Caco-2 (cell line): ENCODE measurements around the gene AVL9. TPM values are rescaled to one million over a fixed set of nuclear protein-coding genes. Genes with fewer than 3 reads are reported as not detected.

Source experiments
- BruUV-seq: library from RNA; stranded (reverse); fragments of 400-500 nt; replicated peaks from 2 replicates; lab custom pipeline; 2021; lab: Mats Ljungman, UMichigan
- CTCF ChIA-PET: fragments of 300-600 bp; sonication (Branson Sonifier 250); formaldehyde crosslinking; loops from one replicate; lab custom pipeline; 2022; ENCODE audit warnings: antibody characterized with exemption; lab: Charles Lee
- POLR2A ChIA-PET: fragments of 300-600 bp; sonication (Branson Sonifier 250); formaldehyde crosslinking; loops from one replicate; lab custom pipeline; 2022; ENCODE audit warnings: antibody characterized with exemption; lab: Charles Lee
- DNase-seq, 2 experiments: peaks; one replicate each; pipeline versions ENCODE4 v3.0.0 to v3.0.0-alpha.2; 2020 to 2022
- H3K27me3 ChIP-seq: replicated peaks from 2 replicates; pipeline ENCODE4 v1.6.0; 2011; ENCODE audit warnings: low read length; ENCODE audit not compliant: control insufficient read depth, insufficient read depth
- H3K36me3 ChIP-seq: 2 replicates; pipeline ENCODE4 v1.5.1; 2011; ENCODE audit warnings: low read length; ENCODE audit not compliant: control insufficient read depth, insufficient read depth
- H3K4me1 ChIP-seq: fragments of 250-450 bp; sonication (Bioruptor Pico); 2 replicates; pipeline ENCODE4 v1.5.1; 2020; ENCODE audit warnings: mild to moderate bottlenecking
- H3K4me3 ChIP-seq: 2 replicates; pipeline ENCODE4 v1.5.1; 2011; ENCODE audit warnings: low read depth, mild to moderate bottlenecking, control low read depth, low read length
- H3K9me3 ChIP-seq: fragments of 250-450 bp; sonication (Bioruptor Pico); 2 replicates; pipeline ENCODE4 v1.5.1; 2020; ENCODE audit warnings: mild to moderate bottlenecking, moderate library complexity
- H3K27ac Mint-ChIP-seq: one replicate; pipeline ENCODE4 v1.8.0; 2022; ENCODE audit warnings: mixed read lengths; ENCODE audit not compliant: unreplicated experiment
- H3K27me3 Mint-ChIP-seq: one replicate; pipeline ENCODE4 v1.8.0; 2022; ENCODE audit warnings: mixed read lengths; ENCODE audit not compliant: insufficient read depth, unreplicated experiment
- H3K36me3 Mint-ChIP-seq: one replicate; pipeline ENCODE4 v1.8.0; 2022; ENCODE audit warnings: mild to moderate bottlenecking, mixed read lengths; ENCODE audit not compliant: insufficient read depth, unreplicated experiment
- H3K4me1 Mint-ChIP-seq: one replicate; pipeline ENCODE4 v1.8.0; 2022; ENCODE audit warnings: low read depth, mixed read lengths; ENCODE audit not compliant: unreplicated experiment
- H3K4me3 Mint-ChIP-seq: one replicate; pipeline ENCODE4 v1.8.0; 2022; ENCODE audit warnings: mild to moderate bottlenecking, moderate library complexity, mixed read lengths; ENCODE audit not compliant: unreplicated experiment
- H3K9me3 Mint-ChIP-seq: one replicate; pipeline ENCODE4 v1.8.0; 2022; ENCODE audit warnings: mixed read lengths; ENCODE audit not compliant: unreplicated experiment
- intact Hi-C: fragments of 100-400 bp; cut with micrococcal nuclease; formaldehyde crosslinking; loops from one replicate; pipeline ENCODE4 v1.10.0; 2022; ENCODE audit not compliant: unreplicated experiment
- total RNA-seq: library from RNA; stranded (reverse); gene quantifications from 2 replicates; pipeline ENCODE4 v1.2.3, GENCODE V29; 2022
- TF ChIP-seq, protein P1 (sequence below), 2 experiments: fragments of 200-600 bp in 1 of 2; IDR thresholded peaks; 1 replicate in 1 of 2; 2 replicates in 1 of 2; pipeline versions ENCODE4 v1.5.1 to v1.8.0; 2011 to 2022; ENCODE audit warnings: antibody characterized with exemption in 1 of 2, control low read depth in 1 of 2, inconsistent platforms in 1 of 2, low read depth in 1 of 2, low read length in 1 of 2, mild to moderate bottlenecking in 1 of 2, moderate library complexity in 1 of 2; ENCODE audit not compliant: insufficient read depth in 1 of 2, severe bottlenecking in 1 of 2, unreplicated experiment in 1 of 2

The AVL9 gene
- total RNA-seq, 1 experiment from 2014 or later: 39.7 TPM

DNA sequence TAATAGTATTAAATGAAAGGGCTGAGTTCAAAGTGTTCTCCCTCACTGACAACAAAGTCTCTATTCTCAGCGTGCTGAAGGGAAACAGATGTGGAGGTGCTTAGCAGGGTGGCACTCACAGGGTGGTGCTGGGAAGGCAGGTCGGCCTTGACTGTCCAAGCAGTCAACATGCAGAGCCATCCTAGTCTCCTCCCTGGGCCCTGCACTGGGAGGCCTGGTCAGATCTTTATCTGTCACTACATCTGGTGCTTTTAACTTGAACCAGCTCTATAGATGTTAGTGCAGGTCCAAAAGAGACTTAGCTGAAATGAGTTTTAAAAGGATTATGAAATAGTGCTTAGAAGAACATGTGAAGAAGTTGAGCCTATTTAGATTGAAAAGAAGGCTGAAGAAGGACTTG is 82.1 kb downstream of the AVL9 start:
- TF ChIP-seq, protein P1, sequence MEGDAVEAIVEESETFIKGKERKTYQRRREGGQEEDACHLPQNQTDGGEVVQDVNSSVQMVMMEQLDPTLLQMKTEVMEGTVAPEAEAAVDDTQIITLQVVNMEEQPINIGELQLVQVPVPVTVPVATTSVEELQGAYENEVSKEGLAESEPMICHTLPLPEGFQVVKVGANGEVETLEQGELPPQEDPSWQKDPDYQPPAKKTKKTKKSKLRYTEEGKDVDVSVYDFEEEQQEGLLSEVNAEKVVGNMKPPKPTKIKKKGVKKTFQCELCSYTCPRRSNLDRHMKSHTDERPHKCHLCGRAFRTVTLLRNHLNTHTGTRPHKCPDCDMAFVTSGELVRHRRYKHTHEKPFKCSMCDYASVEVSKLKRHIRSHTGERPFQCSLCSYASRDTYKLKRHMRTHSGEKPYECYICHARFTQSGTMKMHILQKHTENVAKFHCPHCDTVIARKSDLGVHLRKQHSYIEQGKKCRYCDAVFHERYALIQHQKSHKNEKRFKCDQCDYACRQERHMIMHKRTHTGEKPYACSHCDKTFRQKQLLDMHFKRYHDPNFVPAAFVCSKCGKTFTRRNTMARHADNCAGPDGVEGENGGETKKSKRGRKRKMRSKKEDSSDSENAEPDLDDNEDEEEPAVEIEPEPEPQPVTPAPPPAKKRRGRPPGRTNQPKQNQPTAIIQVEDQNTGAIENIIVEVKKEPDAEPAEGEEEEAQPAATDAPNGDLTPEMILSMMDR (IDR thresholded peaks at IDR 0.05; ENCODE audit: insufficient read depth in 1 of 2, low read depth in 1 of 2, low read length in 1 of 2, severe bottlenecking in 1 of 2, unreplicated experiment in 1 of 2): no peak
- H3K27ac Mint-ChIP-seq: no peak overlapping the region
- BruUV-seq: no TSS peak
- H3K4me1 ChIP-seq: no peaks in the 10 kb centered on the region
- DNase-seq: no peak
- H3K27me3 Mint-ChIP-seq: no peaks in the 10 kb centered on the region
- POLR2A ChIA-PET: no interaction called here
- H3K36me3 ChIP-seq: no peaks in the 10 kb centered on the region; the same call in none of the 2 replicates
- no peaks in the 10 kb centered on the region for H3K9me3 Mint-ChIP-seq
- peaks cover 7% of the 10 kb centered on the region for H3K4me1 Mint-ChIP-seq
- no peak overlapping the region for H3K4me3 Mint-ChIP-seq
- H3K27me3 ChIP-seq: no peaks in the 10 kb centered on the region
- intact Hi-C loops: no loop called here
- peaks cover 56% of the 10 kb centered on the region for H3K36me3 Mint-ChIP-seq
- H3K9me3 ChIP-seq: no peaks in the 10 kb centered on the region
- H3K4me3 ChIP-seq: no peak overlapping the region
- CTCF ChIA-PET: no interaction called here

DNA sequence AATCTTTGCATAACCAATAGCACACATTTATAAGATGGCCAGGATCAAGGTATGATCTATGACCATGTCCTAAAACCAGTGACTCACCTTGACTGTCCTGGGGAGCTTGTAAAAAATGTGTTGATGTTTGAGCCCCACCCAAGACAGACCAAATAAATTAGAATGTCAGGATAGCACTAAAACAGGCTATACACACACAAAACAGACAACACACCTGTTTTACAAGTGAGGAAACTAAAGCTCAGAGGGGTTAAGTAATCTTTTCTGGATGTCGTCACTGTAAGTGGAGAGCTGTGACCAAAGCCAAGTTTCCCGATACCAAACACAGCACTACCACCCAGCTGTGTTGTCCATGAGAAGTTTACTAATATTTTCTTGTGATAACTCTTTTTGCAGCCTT is 84.5 kb downstream of the AVL9 start:
- H3K36me3 Mint-ChIP-seq: peaks cover 59% of the 10 kb centered on the region
- H3K27ac Mint-ChIP-seq: no peak overlapping the region
- Histone ChIP-seq H3K36me3 (peaks cover 1% of the 10 kb centered on the region), H3K4me1 (no peaks in the 10 kb centered on the region), H3K4me3 (no peak overlapping the region), H3K27me3 (no peaks in the 10 kb centered on the region), H3K9me3 (no peaks in the 10 kb centered on the region)
- BruUV-seq: no TSS peak
- no peak for DNase-seq
- CTCF ChIA-PET: no interaction called here
- intact Hi-C loops: no loop called here
- POLR2A ChIA-PET: no interaction called here
- H3K4me1 Mint-ChIP-seq: peaks cover 7% of the 10 kb centered on the region
- H3K27me3 Mint-ChIP-seq: no peaks in the 10 kb centered on the region
- H3K4me3 Mint-ChIP-seq: no peak overlapping the region
- TF ChIP-seq, protein P1 (IDR thresholded peaks at IDR 0.05; ENCODE audit: insufficient read depth in 1 of 2, low read depth in 1 of 2, low read length in 1 of 2, severe bottlenecking in 1 of 2, unreplicated experiment in 1 of 2): no peak
- no peaks in the 10 kb centered on the region for H3K9me3 Mint-ChIP-seq

DNA sequence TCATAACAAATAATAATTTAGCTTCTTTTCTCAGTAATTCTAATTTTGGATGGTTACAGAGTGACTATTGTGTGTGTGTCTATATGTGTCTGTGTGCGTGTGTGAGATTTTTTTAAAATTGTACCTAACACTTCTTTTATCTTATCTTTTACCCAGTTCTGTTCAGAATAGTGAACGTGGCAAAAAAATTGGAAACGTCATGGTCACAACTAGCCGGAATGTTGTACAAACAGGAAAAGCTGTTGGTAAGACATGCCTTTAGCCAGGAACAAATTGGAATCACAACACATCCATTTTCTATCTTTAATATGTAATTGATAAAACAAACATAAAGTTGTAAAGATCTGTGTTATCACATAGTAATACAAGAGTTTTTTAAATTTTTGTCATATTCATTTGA is 85.4 kb downstream of the AVL9 start:
- TF ChIP-seq, protein P1 (IDR thresholded peaks at IDR 0.05; ENCODE audit: insufficient read depth in 1 of 2, low read depth in 1 of 2, low read length in 1 of 2, severe bottlenecking in 1 of 2, unreplicated experiment in 1 of 2): no peak
- BruUV-seq: no TSS peak
- H3K4me1 Mint-ChIP-seq: peaks cover 7% of the 10 kb centered on the region
- no peak overlapping the region for H3K4me3 ChIP-seq
- H3K27ac Mint-ChIP-seq: no peak overlapping the region
- no peaks in the 10 kb centered on the region for H3K27me3 ChIP-seq
- intact Hi-C loops: no loop called here
- no peaks in the 10 kb centered on the region for H3K9me3 Mint-ChIP-seq
- ChIA-PET POLR2A (no interaction called here), CTCF (no interaction called here)
- H3K36me3 ChIP-seq: peaks cover 1% of the 10 kb centered on the region
- peaks cover 63% of the 10 kb centered on the region for H3K36me3 Mint-ChIP-seq
- H3K4me1 ChIP-seq: no peaks in the 10 kb centered on the region
- DNase-seq: no peak
- H3K9me3 ChIP-seq: no peaks in the 10 kb centered on the region
- H3K4me3 Mint-ChIP-seq: no peak overlapping the region
- H3K27me3 Mint-ChIP-seq: no peaks in the 10 kb centered on the region
